ENCODE results near the gene GINS2. TPM values are rescaled to one million over a fixed set of nuclear protein-coding genes. Genes with fewer than 3 reads are reported as not detected.

The GINS2 gene
- total and polyA plus RNA-seq, 2 donors (not counting 1 experiment from before 2014, with no cell fraction given): 1.8 to 5.5 TPM

DNA sequence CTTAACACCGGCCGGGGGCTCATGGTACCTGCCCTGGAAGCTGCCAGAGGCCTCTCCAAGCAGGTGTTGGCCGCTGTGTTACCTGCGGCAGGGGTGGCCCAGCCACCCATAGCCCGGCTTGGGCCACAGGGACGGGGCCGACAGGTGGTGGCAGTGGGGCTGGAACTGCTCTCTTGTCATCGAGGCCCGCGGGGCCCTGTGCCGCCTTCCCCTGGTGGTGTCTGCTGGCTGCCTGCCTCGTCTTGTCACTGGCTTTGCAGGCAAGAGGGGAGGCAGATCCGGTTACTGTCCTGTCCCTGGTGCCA, 48.5 kb downstream of the GINS2 start:
- TF ChIP-seq, protein P1, sequence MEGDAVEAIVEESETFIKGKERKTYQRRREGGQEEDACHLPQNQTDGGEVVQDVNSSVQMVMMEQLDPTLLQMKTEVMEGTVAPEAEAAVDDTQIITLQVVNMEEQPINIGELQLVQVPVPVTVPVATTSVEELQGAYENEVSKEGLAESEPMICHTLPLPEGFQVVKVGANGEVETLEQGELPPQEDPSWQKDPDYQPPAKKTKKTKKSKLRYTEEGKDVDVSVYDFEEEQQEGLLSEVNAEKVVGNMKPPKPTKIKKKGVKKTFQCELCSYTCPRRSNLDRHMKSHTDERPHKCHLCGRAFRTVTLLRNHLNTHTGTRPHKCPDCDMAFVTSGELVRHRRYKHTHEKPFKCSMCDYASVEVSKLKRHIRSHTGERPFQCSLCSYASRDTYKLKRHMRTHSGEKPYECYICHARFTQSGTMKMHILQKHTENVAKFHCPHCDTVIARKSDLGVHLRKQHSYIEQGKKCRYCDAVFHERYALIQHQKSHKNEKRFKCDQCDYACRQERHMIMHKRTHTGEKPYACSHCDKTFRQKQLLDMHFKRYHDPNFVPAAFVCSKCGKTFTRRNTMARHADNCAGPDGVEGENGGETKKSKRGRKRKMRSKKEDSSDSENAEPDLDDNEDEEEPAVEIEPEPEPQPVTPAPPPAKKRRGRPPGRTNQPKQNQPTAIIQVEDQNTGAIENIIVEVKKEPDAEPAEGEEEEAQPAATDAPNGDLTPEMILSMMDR (conservative IDR thresholded peaks at IDR 0.05 in 1 of 2, IDR thresholded peaks at IDR 0.05 in 1 of 2; ENCODE audit: low read depth in 1 of 2, low read length in 2 of 2): no peak
- TF ChIP-seq EZH2 (IDR thresholded peaks at IDR 0.05; ENCODE audit: low read length, missing control alignments): no peak
- no peak overlapping the region for H3K9ac ChIP-seq (ENCODE audit: insufficient read depth, low read length)
- no peak overlapping the region for H3K4me2 ChIP-seq (ENCODE audit: extremely low read depth, insufficient read depth, low read length)
- H3K27me3 ChIP-seq (ENCODE audit: control insufficient read depth, insufficient read depth, low read length): no peaks in the 10 kb centered on the region
- no peaks in the 10 kb centered on the region for H3K36me3 ChIP-seq (ENCODE audit: control insufficient read depth, insufficient read depth, low read length)
- H3K4me1 ChIP-seq (ENCODE audit: control insufficient read depth, extremely low read depth, insufficient read depth, low read length): no peaks in the 10 kb centered on the region
- no peak overlapping the region for H2AFZ ChIP-seq (ENCODE audit: low read length)
- H3K79me2 ChIP-seq (ENCODE audit: control insufficient read depth, insufficient read depth, low read length): no peaks in the 10 kb centered on the region
- H3K4me3 ChIP-seq (replicated peaks in 1 of 4; ENCODE audit: control extremely low read depth in 1 of 4, insufficient read depth in 1 of 4, low read depth in 3 of 4, low read length in 4 of 4): no peak overlapping the region
- no peaks in the 10 kb centered on the region for H3K9me3 ChIP-seq (ENCODE audit: control insufficient read depth, insufficient read depth, low read depth, low read length)
- H4K20me1 ChIP-seq (ENCODE audit: control insufficient read depth, extremely low read depth, insufficient read depth, low read length): no peaks in the 10 kb centered on the region
- no peak overlapping the region for H3K27ac ChIP-seq (ENCODE audit: insufficient read depth, low read length)
- no peak for DNase-seq (ENCODE audit: low read depth in 2 of 2)

DNA sequence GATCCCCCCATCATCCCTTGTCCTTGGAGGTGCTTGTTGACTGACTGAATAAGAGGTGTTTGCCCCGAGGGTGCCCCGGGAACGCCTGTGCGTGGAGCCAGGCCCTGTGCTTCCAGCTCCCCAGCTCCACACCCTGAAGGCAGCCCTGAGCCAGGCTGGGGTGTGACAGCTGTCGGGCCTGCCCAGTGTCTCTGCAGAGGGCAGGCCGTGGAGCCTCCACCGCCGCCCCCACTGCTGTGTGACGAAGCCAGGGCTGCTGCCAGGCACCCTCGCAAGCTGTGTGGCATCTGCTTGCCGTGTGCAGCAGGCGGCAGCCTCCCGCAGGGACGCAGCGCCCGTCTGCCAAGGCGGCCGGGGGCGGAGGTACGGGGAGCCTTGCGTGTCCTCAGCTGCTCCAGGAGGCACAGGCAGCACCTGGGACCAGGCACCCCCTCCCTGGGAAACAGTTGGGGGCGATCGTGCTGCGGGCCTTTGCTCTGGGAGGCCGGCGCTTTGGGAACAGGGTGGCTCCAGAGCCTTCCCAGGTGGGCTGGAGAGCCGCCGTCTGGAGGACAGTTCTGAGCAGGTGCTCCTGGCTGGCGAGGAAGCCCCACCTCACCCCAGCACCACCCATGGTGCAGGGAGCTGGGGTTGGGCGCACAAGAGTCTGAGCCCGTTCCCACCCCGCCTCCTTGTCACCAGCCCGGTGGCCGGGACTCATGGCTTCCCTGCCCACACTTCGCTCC, 49.1 kb downstream of the GINS2 start:
- Histone ChIP-seq H3K27ac (ENCODE audit: insufficient read depth, low read length) (no peak overlapping the region), H3K9ac (ENCODE audit: insufficient read depth, low read length) (no peak overlapping the region), H3K79me2 (ENCODE audit: control insufficient read depth, insufficient read depth, low read length) (no peaks in the 10 kb centered on the region), H3K27me3 (ENCODE audit: control insufficient read depth, insufficient read depth, low read length) (no peaks in the 10 kb centered on the region), H3K9me3 (ENCODE audit: control insufficient read depth, insufficient read depth, low read depth, low read length) (no peaks in the 10 kb centered on the region), H2AFZ (ENCODE audit: low read length) (no peak overlapping the region), H3K4me3 (replicated peaks in 1 of 4; ENCODE audit: control extremely low read depth in 1 of 4, insufficient read depth in 1 of 4, low read depth in 3 of 4, low read length in 4 of 4) (no peak overlapping the region), H3K4me2 (ENCODE audit: extremely low read depth, insufficient read depth, low read length) (no peak overlapping the region), H4K20me1 (ENCODE audit: control insufficient read depth, extremely low read depth, insufficient read depth, low read length) (no peaks in the 10 kb centered on the region), H3K4me1 (ENCODE audit: control insufficient read depth, extremely low read depth, insufficient read depth, low read length) (no peaks in the 10 kb centered on the region), H3K36me3 (ENCODE audit: control insufficient read depth, insufficient read depth, low read length) (no peaks in the 10 kb centered on the region)
- TF ChIP-seq, protein P1 (conservative IDR thresholded peaks at IDR 0.05 in 1 of 2, IDR thresholded peaks at IDR 0.05 in 1 of 2; ENCODE audit: low read depth in 1 of 2, low read length in 2 of 2): no peak
- no peak for TF ChIP-seq EZH2 (IDR thresholded peaks at IDR 0.05; ENCODE audit: low read length, missing control alignments)
- DNase-seq (ENCODE audit: low read depth in 2 of 2): no peak

DNA sequence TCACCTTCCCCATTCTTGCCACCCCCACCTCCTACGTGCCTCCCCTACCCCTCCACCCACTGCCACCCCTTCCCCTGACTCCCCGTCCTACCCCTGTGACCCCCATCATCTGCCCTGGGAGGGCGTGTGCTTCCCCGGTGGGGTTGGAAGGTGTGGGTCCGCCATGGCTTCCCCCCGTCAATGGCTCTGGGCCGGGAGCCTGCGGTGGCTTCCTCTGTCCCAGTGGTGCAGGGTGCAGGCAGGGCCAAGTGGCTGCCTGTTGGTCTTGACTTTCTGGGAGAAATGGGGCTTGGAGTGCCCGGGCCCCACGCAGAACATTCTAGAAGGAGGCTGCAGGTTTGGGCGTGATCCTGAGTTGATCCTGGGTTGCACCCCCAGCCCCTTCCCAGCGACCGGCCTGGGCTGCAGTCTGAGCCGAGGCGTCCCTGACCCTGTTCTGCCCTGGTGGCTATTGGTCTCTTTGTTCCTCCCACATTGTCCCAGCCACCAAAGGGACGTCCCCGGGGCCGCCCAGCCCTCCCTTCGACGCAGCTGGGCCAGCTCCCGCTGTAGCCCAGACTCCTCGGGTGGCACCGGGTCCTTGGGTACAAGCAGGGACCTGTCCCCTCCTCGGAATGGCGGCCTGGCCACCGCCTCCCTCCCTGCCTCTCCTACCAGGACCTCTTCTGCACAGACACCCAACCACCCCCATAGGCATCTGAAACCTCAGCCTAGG, 49.9 kb downstream of the GINS2 start:
- Histone ChIP-seq H3K9ac (ENCODE audit: insufficient read depth, low read length) (no peak overlapping the region), H3K4me3 (replicated peaks in 1 of 4; ENCODE audit: control extremely low read depth in 1 of 4, insufficient read depth in 1 of 4, low read depth in 3 of 4, low read length in 4 of 4) (no peak overlapping the region), H2AFZ (ENCODE audit: low read length) (no peak overlapping the region), H3K36me3 (ENCODE audit: control insufficient read depth, insufficient read depth, low read length) (peaks cover 2% of the 10 kb centered on the region), H3K9me3 (ENCODE audit: control insufficient read depth, insufficient read depth, low read depth, low read length) (no peaks in the 10 kb centered on the region), H3K27me3 (ENCODE audit: control insufficient read depth, insufficient read depth, low read length) (no peaks in the 10 kb centered on the region), H3K79me2 (ENCODE audit: control insufficient read depth, insufficient read depth, low read length) (no peaks in the 10 kb centered on the region), H3K27ac (ENCODE audit: insufficient read depth, low read length) (no peak overlapping the region), H4K20me1 (ENCODE audit: control insufficient read depth, extremely low read depth, insufficient read depth, low read length) (no peaks in the 10 kb centered on the region), H3K4me2 (ENCODE audit: extremely low read depth, insufficient read depth, low read length) (no peak overlapping the region), H3K4me1 (ENCODE audit: control insufficient read depth, extremely low read depth, insufficient read depth, low read length) (no peaks in the 10 kb centered on the region)
- TF ChIP-seq, protein P1 (conservative IDR thresholded peaks at IDR 0.05 in 1 of 2, IDR thresholded peaks at IDR 0.05 in 1 of 2; ENCODE audit: low read depth in 1 of 2, low read length in 2 of 2): no peak
- no peak for TF ChIP-seq EZH2 (IDR thresholded peaks at IDR 0.05; ENCODE audit: low read length, missing control alignments)
- DNase-seq (ENCODE audit: low read depth in 2 of 2): no peak

All from fibroblast of lung (primary cell).